Embryonic facial prominence (tissue), 1 donor: ENCODE measurements around the gene DHRS2.
"Not testable (repeated sequence)": the region's sequence is repeated elsewhere in the genome, so short reads cannot be mapped to it uniquely, and the experiment has no call there.

Experiments used
- DNase-seq: peaks from one replicate; pipeline ENCODE4 v3.0.0-alpha.2; 2016; ENCODE audit errors: extremely low spot score

DHRS2 gene

GRCh38 chr14:23633160-23633701 is 2.9 kb upstream of the DHRS2 start:
- DNase-seq = no peak

GRCh38 chr14:23634698-23635412 is 1.3 kb upstream of the DHRS2 start:
- DNase-seq = not testable (repeated sequence)

- not testable (repeated sequence) for DNase-seq
These were observed 1.1 kb downstream of the DHRS2 start for GRCh38 chr14:23637312-23637654.

- not testable (repeated sequence) for DNase-seq
These were observed 1.7 kb downstream of the DHRS2 start for GRCh38 chr14:23637655-23638413.

GRCh38 chr14:23638414-23639047 is 2.4 kb downstream of the DHRS2 start:
- DNase-seq = no peak

- no peak for DNase-seq
These were observed 3.1 kb downstream of the DHRS2 start for GRCh38 chr14:23639048-23639890.

- DNase-seq = no peak
These were observed 3.8 kb downstream of the DHRS2 start for GRCh38 chr14:23639891-23640523.

- DNase-seq = no peak
These were observed 4.5 kb downstream of the DHRS2 start for GRCh38 chr14:23640524-23641141.

GRCh38 chr14:23641180-23641914 is 5.2 kb downstream of the DHRS2 start:
- DNase-seq = no peak

- DNase-seq = no peak
These were observed 5.9 kb downstream of the DHRS2 start for GRCh38 chr14:23641915-23642588.

GRCh38 chr14:23643533-23644194 is 7.5 kb downstream of the DHRS2 start:
- DNase-seq = no peak

GRCh38 chr14:23644195-23644918 is 8.2 kb downstream of the DHRS2 start:
- no peak for DNase-seq

GRCh38 chr14:23644919-23645336 is 8.8 kb downstream of the DHRS2 start:
- no peak for DNase-seq

GRCh38 chr14:23645504-23645811 is 9.3 kb downstream of the DHRS2 start:
- no peak for DNase-seq

- DNase-seq = no peak
These were observed 9.9 kb downstream of the DHRS2 start for GRCh38 chr14:23645812-23646647.

- no peak for DNase-seq
These were observed 10.7 kb downstream of the DHRS2 start for GRCh38 chr14:23646648-23647549.
